ENCODE results near the gene UROC1. TPM values are rescaled to one million over a fixed set of nuclear protein-coding genes. Genes with fewer than 3 reads are reported as not detected.

UROC1 gene
- total and polyA plus RNA-seq, 5 donors from 2014 or later = not detected

- Mint-ChIP-seq H3K4me1 (no peaks in the 10 kb centered on the region), H3K4me3 (no peak overlapping the region), H3K27me3 (peaks cover 13% of the 10 kb centered on the region), H3K9me3 (no peaks in the 10 kb centered on the region), H3K27ac (no peak overlapping the region), H3K36me3 (no peaks in the 10 kb centered on the region)
- DNase-seq (no peak), ATAC-seq (ENCODE audit: low read depth in 2 of 2) (no peak)
- no peaks in the 10 kb centered on the region for H3K27me3 ChIP-seq (ENCODE audit: control insufficient read depth, insufficient read depth, low read length)
- no peaks in the 10 kb centered on the region for H3K9me3 ChIP-seq (ENCODE audit: control insufficient read depth in 2 of 2, low read length in 2 of 2)
- H3K4me3 ChIP-seq (ENCODE audit: low read depth, low read length) = no peak overlapping the region
- no peak overlapping the region for H3K27ac ChIP-seq (ENCODE audit: insufficient read depth, low read length, poor library complexity, severe bottlenecking)
- no peaks in the 10 kb centered on the region for H3K4me1 ChIP-seq (ENCODE audit: control insufficient read depth, insufficient read depth, low read length, poor library complexity, severe bottlenecking)
- H3K36me3 ChIP-seq (ENCODE audit: control insufficient read depth, insufficient read depth, low read length) = no peaks in the 10 kb centered on the region
Observed at GRCh38 chr3:126549861-126550487, 32.4 kb upstream of the UROC1 start.

GRCh38 chr3:126548556-126549466 lies 31.2 kb upstream of the UROC1 start:
- no peaks in the 10 kb centered on the region for H3K36me3 Mint-ChIP-seq
- Histone ChIP-seq H3K36me3 (ENCODE audit: control insufficient read depth, insufficient read depth, low read length) (no peaks in the 10 kb centered on the region), H3K27me3 (ENCODE audit: control insufficient read depth, insufficient read depth, low read length) (no peaks in the 10 kb centered on the region), H3K27ac (ENCODE audit: insufficient read depth, low read length, poor library complexity, severe bottlenecking) (no peak overlapping the region), H3K9me3 (ENCODE audit: control insufficient read depth in 2 of 2, low read length in 2 of 2) (no peaks in the 10 kb centered on the region), H3K4me3 (ENCODE audit: low read depth, low read length) (no peak overlapping the region), H3K4me1 (ENCODE audit: control insufficient read depth, insufficient read depth, low read length, poor library complexity, severe bottlenecking) (no peaks in the 10 kb centered on the region)
- DNase-seq (no peak), ATAC-seq (ENCODE audit: low read depth in 2 of 2) (no peak)
- H3K9me3 Mint-ChIP-seq = no peaks in the 10 kb centered on the region
- no peak overlapping the region for H3K4me3 Mint-ChIP-seq
- H3K4me1 Mint-ChIP-seq = no peaks in the 10 kb centered on the region
- peaks cover 13% of the 10 kb centered on the region for H3K27me3 Mint-ChIP-seq
- no peak overlapping the region for H3K27ac Mint-ChIP-seq

GRCh38 chr3:126547721-126548120 lies 30.1 kb upstream of the UROC1 start:
- Histone ChIP-seq H3K27ac (ENCODE audit: insufficient read depth, low read length, poor library complexity, severe bottlenecking) (no peak overlapping the region), H3K4me3 (ENCODE audit: low read depth, low read length) (no peak overlapping the region), H3K36me3 (ENCODE audit: control insufficient read depth, insufficient read depth, low read length) (no peaks in the 10 kb centered on the region), H3K9me3 (ENCODE audit: control insufficient read depth in 2 of 2, low read length in 2 of 2) (no peaks in the 10 kb centered on the region), H3K27me3 (ENCODE audit: control insufficient read depth, insufficient read depth, low read length) (no peaks in the 10 kb centered on the region), H3K4me1 (ENCODE audit: control insufficient read depth, insufficient read depth, low read length, poor library complexity, severe bottlenecking) (no peaks in the 10 kb centered on the region)
- DNase-seq (no peak), ATAC-seq (ENCODE audit: low read depth in 2 of 2) (no peak)
- Mint-ChIP-seq H3K4me1 (no peaks in the 10 kb centered on the region), H3K36me3 (no peaks in the 10 kb centered on the region), H3K4me3 (no peak overlapping the region), H3K9me3 (peaks cover 0 to 2% (median 0%) of the 10 kb centered on the region in 7 donors), H3K27me3 (peaks cover 10% of the 10 kb centered on the region), H3K27ac (no peak overlapping the region)

GRCh38 chr3:126546549-126547239 lies 29.1 kb upstream of the UROC1 start:
- no peaks in the 10 kb centered on the region for H3K36me3 Mint-ChIP-seq
- Histone ChIP-seq H3K27me3 (ENCODE audit: control insufficient read depth, insufficient read depth, low read length) (no peaks in the 10 kb centered on the region), H3K27ac (ENCODE audit: insufficient read depth, low read length, poor library complexity, severe bottlenecking) (no peak overlapping the region), H3K36me3 (ENCODE audit: control insufficient read depth, insufficient read depth, low read length) (no peaks in the 10 kb centered on the region), H3K4me1 (ENCODE audit: control insufficient read depth, insufficient read depth, low read length, poor library complexity, severe bottlenecking) (no peaks in the 10 kb centered on the region), H3K4me3 (ENCODE audit: low read depth, low read length) (no peak overlapping the region), H3K9me3 (ENCODE audit: control insufficient read depth in 2 of 2, low read length in 2 of 2) (no peaks in the 10 kb centered on the region)
- no peak overlapping the region for H3K27ac Mint-ChIP-seq
- DNase-seq (no peak), ATAC-seq (ENCODE audit: low read depth in 2 of 2) (no peak)
- no peak overlapping the region for H3K4me3 Mint-ChIP-seq
- peaks cover 0 to 2% (median 0%) of the 10 kb centered on the region in 7 donors for H3K9me3 Mint-ChIP-seq
- H3K4me1 Mint-ChIP-seq = no peaks in the 10 kb centered on the region
- peaks cover 10% of the 10 kb centered on the region for H3K27me3 Mint-ChIP-seq

- Histone ChIP-seq H3K36me3 (ENCODE audit: control insufficient read depth, insufficient read depth, low read length) (no peaks in the 10 kb centered on the region), H3K27me3 (ENCODE audit: control insufficient read depth, insufficient read depth, low read length) (no peaks in the 10 kb centered on the region), H3K9me3 (ENCODE audit: control insufficient read depth in 2 of 2, low read length in 2 of 2) (no peaks in the 10 kb centered on the region), H3K4me3 (ENCODE audit: low read depth, low read length) (no peak overlapping the region), H3K27ac (ENCODE audit: insufficient read depth, low read length, poor library complexity, severe bottlenecking) (no peak overlapping the region), H3K4me1 (ENCODE audit: control insufficient read depth, insufficient read depth, low read length, poor library complexity, severe bottlenecking) (no peaks in the 10 kb centered on the region)
- H3K27ac Mint-ChIP-seq = no peak overlapping the region
- no peaks in the 10 kb centered on the region for H3K36me3 Mint-ChIP-seq
- H3K4me1 Mint-ChIP-seq = no peaks in the 10 kb centered on the region
- no peak overlapping the region for H3K4me3 Mint-ChIP-seq
- DNase-seq = no peak
- peaks cover 10% of the 10 kb centered on the region for H3K27me3 Mint-ChIP-seq
- peaks cover 0 to 2% (median 0%) of the 10 kb centered on the region in 7 donors for H3K9me3 Mint-ChIP-seq
- no peak for ATAC-seq (ENCODE audit: low read depth in 2 of 2)
Observed at GRCh38 chr3:126546013-126546412, 28.4 kb upstream of the UROC1 start.

- no peak overlapping the region for H3K27ac Mint-ChIP-seq
- no peak overlapping the region for H3K4me3 Mint-ChIP-seq
- no peak for DNase-seq
- peaks cover 0 to 2% (median 0%) of the 10 kb centered on the region in 4 donors for H3K4me1 Mint-ChIP-seq
- Histone ChIP-seq H3K27me3 (ENCODE audit: control insufficient read depth, insufficient read depth, low read length) (no peaks in the 10 kb centered on the region), H3K36me3 (ENCODE audit: control insufficient read depth, insufficient read depth, low read length) (no peaks in the 10 kb centered on the region), H3K27ac (ENCODE audit: insufficient read depth, low read length, poor library complexity, severe bottlenecking) (no peak overlapping the region), H3K4me1 (ENCODE audit: control insufficient read depth, insufficient read depth, low read length, poor library complexity, severe bottlenecking) (no peaks in the 10 kb centered on the region), H3K9me3 (ENCODE audit: control insufficient read depth in 2 of 2, low read length in 2 of 2) (no peaks in the 10 kb centered on the region), H3K4me3 (ENCODE audit: low read depth, low read length) (no peak overlapping the region)
- ATAC-seq (ENCODE audit: low read depth in 2 of 2) = no peak
- H3K36me3 Mint-ChIP-seq = no peaks in the 10 kb centered on the region
- H3K27me3 Mint-ChIP-seq = peaks cover 10% of the 10 kb centered on the region
- peaks cover 0 to 2% (median 0%) of the 10 kb centered on the region in 7 donors for H3K9me3 Mint-ChIP-seq
Observed at GRCh38 chr3:126545544-126545943, 28.0 kb upstream of the UROC1 start.

- H3K4me3 Mint-ChIP-seq = no peak overlapping the region
- ATAC-seq (ENCODE audit: low read depth in 2 of 2) (no peak), DNase-seq (no peak)
- Histone ChIP-seq H3K27me3 (ENCODE audit: control insufficient read depth, insufficient read depth, low read length) (no peaks in the 10 kb centered on the region), H3K9me3 (ENCODE audit: control insufficient read depth in 2 of 2, low read length in 2 of 2) (no peaks in the 10 kb centered on the region), H3K36me3 (ENCODE audit: control insufficient read depth, insufficient read depth, low read length) (no peaks in the 10 kb centered on the region), H3K4me1 (ENCODE audit: control insufficient read depth, insufficient read depth, low read length, poor library complexity, severe bottlenecking) (no peaks in the 10 kb centered on the region), H3K4me3 (ENCODE audit: low read depth, low read length) (no peak overlapping the region), H3K27ac (ENCODE audit: insufficient read depth, low read length, poor library complexity, severe bottlenecking) (no peak overlapping the region)
- no peaks in the 10 kb centered on the region for H3K36me3 Mint-ChIP-seq
- H3K9me3 Mint-ChIP-seq = peaks cover 0 to 2% (median 0%) of the 10 kb centered on the region in 7 donors
- peaks cover 0 to 4% (median 1%) of the 10 kb centered on the region in 4 donors for H3K4me1 Mint-ChIP-seq
- no peak overlapping the region for H3K27ac Mint-ChIP-seq
- peaks cover 10% of the 10 kb centered on the region for H3K27me3 Mint-ChIP-seq
Observed at GRCh38 chr3:126544596-126545281, 27.2 kb upstream of the UROC1 start.

Data from CD4-positive, CD25-positive, alpha-beta regulatory T cell (primary cell).